ENCODE measurements around the gene EFNB1. TPM values are rescaled to one million over a fixed set of nuclear protein-coding genes. Genes with fewer than 3 reads are reported as not detected.

Gene EFNB1
- total and polyA plus RNA-seq, 10 of the 15 experiments (the other 5 are each of a cell fraction or from before 2014, with no cell fraction given) = 0.02 to 1.0 (median 0.81) TPM; not detected in 1

DNA sequence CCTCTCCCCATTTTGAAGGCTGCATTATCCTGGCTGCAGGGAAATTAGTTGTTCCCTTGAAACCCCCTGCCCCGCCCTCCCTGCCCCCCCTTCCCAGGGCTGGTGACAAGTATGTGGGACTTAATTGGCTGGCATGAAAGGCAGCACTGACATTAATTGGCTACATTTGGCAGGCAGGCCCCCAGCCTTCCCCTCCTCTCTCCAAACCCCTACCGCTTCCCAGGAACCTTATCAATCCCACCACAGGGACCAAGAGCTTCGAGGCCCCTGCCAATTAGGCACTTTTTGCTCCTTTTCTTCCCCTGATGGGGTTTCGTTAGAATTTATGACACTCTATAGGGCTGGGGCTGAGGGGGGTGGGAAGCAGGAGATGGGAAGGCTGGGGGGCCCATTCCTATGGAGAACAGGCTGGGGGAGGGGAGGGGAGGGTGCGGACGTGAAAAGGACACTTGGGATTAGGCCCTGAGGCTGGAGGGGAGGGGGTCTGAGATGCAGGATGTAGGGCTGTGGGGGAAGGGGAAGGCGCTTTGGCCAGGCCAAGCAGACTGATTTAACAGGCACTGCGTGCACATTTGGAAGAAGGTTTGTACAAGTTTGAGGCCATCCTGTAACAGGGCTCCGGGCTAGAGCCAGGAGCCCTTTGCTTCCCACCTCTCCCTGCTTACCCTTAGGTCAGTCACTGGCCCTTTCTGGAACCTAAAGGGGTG is 52.2 kb downstream of the EFNB1 start:
- Histone ChIP-seq H3K4me3 (no peak overlapping the region), H3K27ac (ENCODE audit: control insufficient read depth, insufficient read depth) (no peak overlapping the region), H2AFZ (ENCODE audit: control insufficient read depth, low read depth, low read length) (no peak overlapping the region), H4K20me1 (ENCODE audit: control insufficient read depth, insufficient read depth) (no peaks in the 10 kb centered on the region), H3K4me1 (ENCODE audit: control insufficient read depth, insufficient read depth, low read length) (no peaks in the 10 kb centered on the region; the same call in 1 of the 2 replicates), H3K9ac (ENCODE audit: control insufficient read depth, insufficient read depth, low read length) (no peak overlapping the region), H3K27me3 (replicated peaks in 1 of 2; ENCODE audit: control insufficient read depth in 2 of 2, insufficient read depth in 2 of 2, low read length in 1 of 2) (peaks cover 2 to 6% of the 10 kb centered on the region in 2 experiments; a peak in 3 of 4 replicates), H3K79me2 (ENCODE audit: control insufficient read depth, insufficient read depth, low read length) (no peaks in the 10 kb centered on the region), H3K4me2 (ENCODE audit: control insufficient read depth, insufficient read depth) (no peak overlapping the region), H3K9me3 (replicated peaks; ENCODE audit: control insufficient read depth, insufficient read depth, low read length) (no peaks in the 10 kb centered on the region), H3K36me3 (ENCODE audit: control insufficient read depth in 2 of 2, insufficient read depth in 2 of 2, low read length in 1 of 2) (no peaks in the 10 kb centered on the region)
- 16% methylated on average over 6 of the region's 9 CpGs for WGBS (ENCODE audit: insufficient coverage, insufficient replicate concordance, low lambda C conversion rate, missing lambda C conversion rate)
- ChIA-PET CTCF (no interaction called here), SMC1A (ENCODE audit: uncharacterized antibody, unreplicated experiment) (no interaction called here), RAD21 (ENCODE audit: unreplicated experiment) (no interaction called here), POLR2A (no interaction called here)
- FAIRE-seq (no peak), DNase-seq (ENCODE audit: low read depth, low spot score) (no peak), ATAC-seq (no peak)
- intact Hi-C loops (cut with micrococcal nuclease; ENCODE audit: unreplicated experiment) (no loop called here), in situ Hi-C loops (cut with MboI) (no loop called here)
- BruUV-seq (replicated peaks) = no TSS peak
- TF ChIP-seq CBFB (IDR thresholded peaks at IDR 0.05; ENCODE audit: low read depth) = no peak
- TF ChIP-seq IKZF1 (conservative IDR thresholded peaks at IDR 0.05) = no peak
- no peak for TF ChIP-seq STAT1 (conservative IDR thresholded peaks at IDR 0.05)
- TF ChIP-seq NFIC (IDR thresholded peaks at IDR 0.05; ENCODE audit: low read depth, low read length) = no peak
- no peak for TF ChIP-seq EZH2 (IDR thresholded peaks at IDR 0.05; ENCODE audit: borderline replicate concordance, control insufficient read depth, low read depth, low read length)
- TF ChIP-seq SREBF1 (IDR thresholded peaks at IDR 0.05; ENCODE audit: low read length) = no peak
- TF ChIP-seq, protein P1, sequence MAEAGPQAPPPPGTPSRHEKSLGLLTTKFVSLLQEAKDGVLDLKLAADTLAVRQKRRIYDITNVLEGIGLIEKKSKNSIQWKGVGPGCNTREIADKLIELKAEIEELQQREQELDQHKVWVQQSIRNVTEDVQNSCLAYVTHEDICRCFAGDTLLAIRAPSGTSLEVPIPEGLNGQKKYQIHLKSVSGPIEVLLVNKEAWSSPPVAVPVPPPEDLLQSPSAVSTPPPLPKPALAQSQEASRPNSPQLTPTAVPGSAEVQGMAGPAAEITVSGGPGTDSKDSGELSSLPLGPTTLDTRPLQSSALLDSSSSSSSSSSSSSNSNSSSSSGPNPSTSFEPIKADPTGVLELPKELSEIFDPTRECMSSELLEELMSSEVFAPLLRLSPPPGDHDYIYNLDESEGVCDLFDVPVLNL (IDR thresholded peaks at IDR 0.05; ENCODE audit: low read depth, low read length) = no peak
- no peak for TF ChIP-seq EGR1 (IDR thresholded peaks at IDR 0.05; ENCODE audit: borderline replicate concordance in 1 of 2, low read depth in 2 of 2, low read length in 2 of 2)
- TF ChIP-seq, protein P2, sequence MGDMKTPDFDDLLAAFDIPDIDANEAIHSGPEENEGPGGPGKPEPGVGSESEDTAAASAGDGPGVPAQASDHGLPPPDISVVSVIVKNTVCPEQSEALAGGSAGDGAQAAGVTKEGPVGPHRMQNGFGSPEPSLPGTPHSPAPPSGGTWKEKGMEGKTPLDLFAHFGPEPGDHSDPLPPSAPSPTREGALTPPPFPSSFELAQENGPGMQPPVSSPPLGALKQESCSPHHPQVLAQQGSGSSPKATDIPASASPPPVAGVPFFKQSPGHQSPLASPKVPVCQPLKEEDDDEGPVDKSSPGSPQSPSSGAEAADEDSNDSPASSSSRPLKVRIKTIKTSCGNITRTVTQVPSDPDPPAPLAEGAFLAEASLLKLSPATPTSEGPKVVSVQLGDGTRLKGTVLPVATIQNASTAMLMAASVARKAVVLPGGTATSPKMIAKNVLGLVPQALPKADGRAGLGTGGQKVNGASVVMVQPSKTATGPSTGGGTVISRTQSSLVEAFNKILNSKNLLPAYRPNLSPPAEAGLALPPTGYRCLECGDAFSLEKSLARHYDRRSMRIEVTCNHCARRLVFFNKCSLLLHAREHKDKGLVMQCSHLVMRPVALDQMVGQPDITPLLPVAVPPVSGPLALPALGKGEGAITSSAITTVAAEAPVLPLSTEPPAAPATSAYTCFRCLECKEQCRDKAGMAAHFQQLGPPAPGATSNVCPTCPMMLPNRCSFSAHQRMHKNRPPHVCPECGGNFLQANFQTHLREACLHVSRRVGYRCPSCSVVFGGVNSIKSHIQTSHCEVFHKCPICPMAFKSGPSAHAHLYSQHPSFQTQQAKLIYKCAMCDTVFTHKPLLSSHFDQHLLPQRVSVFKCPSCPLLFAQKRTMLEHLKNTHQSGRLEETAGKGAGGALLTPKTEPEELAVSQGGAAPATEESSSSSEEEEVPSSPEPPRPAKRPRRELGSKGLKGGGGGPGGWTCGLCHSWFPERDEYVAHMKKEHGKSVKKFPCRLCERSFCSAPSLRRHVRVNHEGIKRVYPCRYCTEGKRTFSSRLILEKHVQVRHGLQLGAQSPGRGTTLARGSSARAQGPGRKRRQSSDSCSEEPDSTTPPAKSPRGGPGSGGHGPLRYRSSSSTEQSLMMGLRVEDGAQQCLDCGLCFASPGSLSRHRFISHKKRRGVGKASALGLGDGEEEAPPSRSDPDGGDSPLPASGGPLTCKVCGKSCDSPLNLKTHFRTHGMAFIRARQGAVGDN (IDR thresholded peaks at IDR 0.05) = no peak
- no peak for TF ChIP-seq TBL1XR1 (IDR thresholded peaks at IDR 0.05; ENCODE audit: low read depth, low read length)
- no peak for TF ChIP-seq ZNF622 (IDR thresholded peaks at IDR 0.05)
- TF ChIP-seq SUZ12 (IDR thresholded peaks at IDR 0.05; ENCODE audit: unreplicated experiment) = no peak
- no peak for TF ChIP-seq RBBP5 (conservative IDR thresholded peaks at IDR 0.05)
- no peak for TF ChIP-seq SMC3 (IDR thresholded peaks at IDR 0.05; ENCODE audit: borderline replicate concordance, low read length)
- no peak for TF ChIP-seq HDAC2 (IDR thresholded peaks at IDR 0.05)
- TF ChIP-seq, protein P3, sequence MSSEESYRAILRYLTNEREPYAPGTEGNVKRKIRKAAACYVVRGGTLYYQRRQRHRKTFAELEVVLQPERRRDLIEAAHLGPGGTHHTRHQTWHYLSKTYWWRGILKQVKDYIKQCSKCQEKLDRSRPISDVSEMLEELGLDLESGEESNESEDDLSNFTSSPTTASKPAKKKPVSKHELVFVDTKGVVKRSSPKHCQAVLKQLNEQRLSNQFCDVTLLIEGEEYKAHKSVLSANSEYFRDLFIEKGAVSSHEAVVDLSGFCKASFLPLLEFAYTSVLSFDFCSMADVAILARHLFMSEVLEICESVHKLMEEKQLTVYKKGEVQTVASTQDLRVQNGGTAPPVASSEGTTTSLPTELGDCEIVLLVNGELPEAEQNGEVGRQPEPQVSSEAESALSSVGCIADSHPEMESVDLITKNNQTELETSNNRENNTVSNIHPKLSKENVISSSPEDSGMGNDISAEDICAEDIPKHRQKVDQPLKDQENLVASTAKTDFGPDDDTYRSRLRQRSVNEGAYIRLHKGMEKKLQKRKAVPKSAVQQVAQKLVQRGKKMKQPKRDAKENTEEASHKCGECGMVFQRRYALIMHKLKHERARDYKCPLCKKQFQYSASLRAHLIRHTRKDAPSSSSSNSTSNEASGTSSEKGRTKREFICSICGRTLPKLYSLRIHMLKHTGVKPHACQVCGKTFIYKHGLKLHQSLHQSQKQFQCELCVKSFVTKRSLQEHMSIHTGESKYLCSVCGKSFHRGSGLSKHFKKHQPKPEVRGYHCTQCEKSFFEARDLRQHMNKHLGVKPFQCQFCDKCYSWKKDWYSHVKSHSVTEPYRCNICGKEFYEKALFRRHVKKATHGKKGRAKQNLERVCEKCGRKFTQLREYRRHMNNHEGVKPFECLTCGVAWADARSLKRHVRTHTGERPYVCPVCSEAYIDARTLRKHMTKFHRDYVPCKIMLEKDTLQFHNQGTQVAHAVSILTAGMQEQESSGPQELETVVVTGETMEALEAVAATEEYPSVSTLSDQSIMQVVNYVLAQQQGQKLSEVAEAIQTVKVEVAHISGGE (CRISPR knock-in tag; IDR thresholded peaks at IDR 0.05) = no peak
- no peak for TF ChIP-seq CBX5 (IDR thresholded peaks at IDR 0.05; ENCODE audit: low read depth)
